GF-D8 (cell line): ENCODE measurements around the gene OMG.
"Not testable (repeated sequence)": the region's sequence is repeated elsewhere in the genome, so short reads cannot be mapped to it uniquely, and the experiment has no call there.

ENCODE experiments used
- DNase-seq: peaks from one replicate; lab custom pipeline; 2025; lab: John Stamatoyannopoulos, UW

OMG gene

DNA sequence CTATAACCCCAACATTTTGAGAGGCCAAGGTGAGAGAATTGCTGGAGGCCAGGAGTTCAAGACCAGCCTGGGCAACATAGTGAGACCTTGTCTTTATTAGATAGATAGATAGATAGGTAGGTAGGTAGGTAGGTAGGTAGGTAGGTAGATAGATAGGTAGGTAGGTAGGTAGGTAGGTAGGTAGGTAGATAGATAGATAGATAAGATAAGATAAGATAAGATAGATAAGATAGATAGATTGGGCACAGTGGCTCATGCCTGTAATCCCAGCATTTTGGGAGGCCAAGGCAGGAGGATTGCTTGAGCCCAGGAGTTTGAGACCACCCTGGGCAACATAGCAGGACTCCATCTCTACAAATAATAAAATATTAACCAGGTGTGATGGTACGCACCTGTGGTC, 34.1 kb downstream of the OMG start:
- not testable (repeated sequence) for DNase-seq

DNA sequence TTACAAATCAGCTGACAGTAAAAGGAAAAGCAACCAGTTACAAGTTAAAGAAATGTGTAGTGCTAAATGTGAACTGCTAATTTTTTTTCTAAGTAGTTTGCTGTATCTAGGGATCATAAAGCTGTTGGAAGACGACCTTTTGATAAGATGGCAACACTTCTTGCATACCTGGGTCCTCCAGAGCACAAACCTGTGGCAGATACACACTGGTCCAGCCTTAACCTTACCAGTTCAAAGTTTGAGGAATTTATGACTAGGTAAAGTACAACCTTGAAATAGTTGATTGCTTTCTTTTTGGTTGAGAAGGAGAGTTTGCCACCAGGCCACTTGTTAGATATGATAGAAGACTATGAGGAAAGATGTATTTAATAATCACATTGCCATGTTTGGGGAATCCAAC, 35.4 kb downstream of the OMG start:
- DNase-seq = no peak

DNA sequence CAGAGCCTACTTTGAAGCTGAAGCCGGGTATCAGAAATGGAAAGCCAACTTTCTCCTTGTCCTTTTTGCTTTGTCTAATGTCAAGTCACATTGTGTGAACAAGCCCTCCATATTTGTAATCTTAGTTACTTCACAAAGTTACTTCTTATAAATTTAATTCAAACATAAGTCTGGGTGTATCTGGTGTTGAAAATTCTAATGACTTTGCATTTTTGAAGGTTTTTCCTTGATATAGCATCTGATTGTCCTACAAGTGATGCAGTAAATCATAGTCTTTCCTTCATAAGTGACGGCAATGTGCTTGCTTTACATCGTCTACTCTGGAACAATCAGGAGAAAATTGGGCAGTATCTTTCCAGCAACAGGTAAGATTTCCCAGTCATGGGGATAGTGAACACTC, 36.9 kb downstream of the OMG start:
- DNase-seq = no peak

DNA sequence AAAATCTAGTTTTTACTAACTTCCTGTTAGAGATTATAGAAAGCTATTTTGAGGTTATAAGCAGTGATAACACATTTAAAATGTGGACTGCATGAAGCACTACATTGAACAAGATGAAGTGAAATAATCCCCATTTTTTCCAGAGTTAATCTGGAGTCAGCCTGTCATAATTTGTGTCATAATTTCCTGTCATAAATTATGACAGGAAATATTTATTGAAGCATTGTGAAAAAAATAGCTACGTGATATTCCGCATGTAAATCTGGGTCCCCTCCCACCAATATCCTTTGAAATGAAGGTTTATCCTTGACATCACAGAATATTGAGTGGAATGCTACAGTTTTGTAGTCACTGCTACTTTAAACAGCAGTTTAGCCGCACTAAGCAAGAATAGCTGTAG, 40.1 kb downstream of the OMG start:
- DNase-seq = no peak

DNA sequence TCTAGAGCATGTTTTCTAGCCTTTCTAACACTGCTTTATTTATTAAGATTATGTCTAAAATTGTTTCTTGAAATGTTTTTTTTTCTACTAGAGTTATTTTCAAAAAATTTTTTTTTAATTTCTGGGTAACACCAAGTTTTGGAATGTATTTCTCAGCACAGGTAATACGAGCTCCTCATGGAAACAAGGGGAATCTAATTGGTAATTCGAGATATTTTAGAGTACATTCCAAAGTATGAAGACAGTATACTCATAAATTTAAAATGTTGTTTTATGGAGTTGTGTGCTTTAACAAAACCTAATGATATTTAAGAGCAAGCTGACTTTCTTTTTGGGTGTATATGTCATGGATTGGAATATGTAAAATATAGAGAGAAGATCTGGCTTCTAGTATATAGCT, 42.4 kb downstream of the OMG start:
- DNase-seq = no peak

DNA sequence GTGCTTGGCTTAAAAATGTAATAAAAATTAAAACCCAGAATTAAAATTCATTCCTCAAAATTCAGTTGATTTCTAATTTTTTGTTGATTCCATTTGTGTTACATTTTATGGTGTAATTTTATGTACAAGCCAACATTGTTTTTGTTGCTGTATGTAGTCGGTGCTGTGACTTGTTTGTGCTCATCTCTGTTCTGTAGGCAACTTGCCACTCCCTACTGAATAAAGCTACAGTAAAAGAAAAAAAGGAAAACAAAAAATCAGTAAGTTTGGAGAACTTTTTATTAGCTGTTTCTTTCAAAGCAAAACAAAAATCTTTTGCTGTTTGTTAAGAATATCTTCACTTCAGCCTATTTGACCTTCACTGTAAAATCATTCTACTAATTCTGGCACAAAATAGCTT, 44.3 kb downstream of the OMG start:
- DNase-seq = no peak

DNA sequence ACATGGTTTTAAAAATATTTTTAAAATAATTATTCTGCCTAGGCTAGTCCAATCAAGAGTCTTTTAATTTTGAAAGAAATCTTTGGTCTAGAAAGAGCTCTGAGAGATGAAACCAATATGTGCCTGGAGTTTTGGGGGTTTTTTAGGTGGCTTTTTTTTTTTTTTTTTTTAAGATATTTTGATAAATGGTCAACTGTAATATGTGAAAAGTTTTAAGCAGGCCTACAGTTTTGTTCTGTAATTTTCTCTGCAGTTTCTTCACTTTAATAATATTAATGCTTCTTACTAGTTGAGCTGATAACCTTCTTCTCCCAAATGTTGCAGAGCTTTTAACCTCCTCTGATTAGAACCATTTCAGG, 45.1 kb downstream of the OMG start:
- DNase-seq = no peak

DNA sequence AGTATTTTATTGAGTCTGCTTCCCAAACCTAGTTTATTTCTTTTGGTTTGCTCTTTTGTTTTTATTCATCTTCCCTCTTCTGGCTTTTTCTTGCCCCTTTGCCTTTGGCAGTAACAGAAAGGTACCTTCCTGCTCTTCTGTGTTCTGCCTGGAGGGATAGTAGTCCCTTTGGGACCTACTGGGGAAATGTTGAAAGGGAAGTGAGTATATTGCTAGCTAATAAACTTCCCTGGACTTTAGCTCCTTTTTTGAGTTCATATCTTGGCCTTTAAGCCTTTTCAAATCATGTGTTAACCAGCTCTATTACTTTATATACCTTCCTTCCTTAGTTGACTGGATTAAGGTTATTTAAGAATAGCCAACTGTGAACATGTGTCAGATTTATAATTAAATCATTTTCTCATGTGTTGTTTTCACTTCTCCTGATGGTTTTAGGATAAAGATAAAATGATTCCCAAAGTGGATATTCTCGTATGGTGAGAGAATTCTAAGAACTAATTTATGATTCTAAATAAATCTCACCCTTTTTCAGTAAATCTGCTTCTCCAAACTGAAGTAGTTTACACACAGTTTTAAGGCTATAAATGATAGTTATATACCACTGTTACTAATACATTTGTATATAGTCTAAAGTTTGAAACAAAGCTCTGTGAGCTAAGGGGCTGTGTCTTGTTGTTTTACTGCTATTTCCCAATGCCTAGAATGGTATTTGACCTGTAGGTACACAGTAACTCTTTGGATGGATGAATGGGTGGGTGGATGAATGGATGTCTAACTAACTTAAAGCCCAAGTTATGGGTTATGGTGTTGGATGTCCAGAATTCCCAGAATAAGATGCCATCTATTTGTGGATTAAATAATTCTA, 45.7 kb downstream of the OMG start:
- DNase-seq = no peak

DNA sequence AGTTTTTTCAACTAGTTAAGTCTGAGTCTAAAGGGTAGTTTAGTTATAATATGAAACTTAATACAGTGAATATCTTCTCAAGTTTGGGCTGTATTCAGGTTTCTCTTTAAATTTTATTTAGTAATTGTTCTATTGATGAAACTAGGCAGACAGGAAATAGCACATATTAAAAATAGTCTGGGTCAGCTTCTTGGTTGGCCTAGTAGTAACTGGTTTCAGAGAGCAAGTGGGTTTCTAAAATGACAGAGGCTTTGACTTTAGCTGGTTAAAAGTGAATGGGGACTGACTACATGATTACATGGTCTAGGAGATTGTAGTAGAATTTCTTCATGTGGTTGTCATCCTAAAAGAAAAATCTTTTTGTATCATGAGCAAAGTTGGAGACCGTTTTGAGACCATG, 46.8 kb downstream of the OMG start:
- no peak for DNase-seq

DNA sequence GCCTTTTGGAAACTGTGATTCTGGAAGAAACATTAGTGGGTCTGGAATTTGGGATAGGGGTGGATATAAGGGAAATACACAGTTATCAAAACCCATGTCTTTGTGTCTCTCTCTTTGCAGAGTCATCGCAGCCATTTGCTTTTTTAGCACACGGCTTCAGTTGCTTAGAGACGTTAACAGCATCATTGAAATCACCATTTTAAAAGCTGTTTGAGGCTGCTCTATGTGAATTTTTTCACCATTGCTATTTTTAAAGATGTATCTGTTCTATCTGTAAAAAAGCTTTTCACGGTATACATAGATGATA, 47.3 kb downstream of the OMG start:
- DNase-seq = no peak

DNA sequence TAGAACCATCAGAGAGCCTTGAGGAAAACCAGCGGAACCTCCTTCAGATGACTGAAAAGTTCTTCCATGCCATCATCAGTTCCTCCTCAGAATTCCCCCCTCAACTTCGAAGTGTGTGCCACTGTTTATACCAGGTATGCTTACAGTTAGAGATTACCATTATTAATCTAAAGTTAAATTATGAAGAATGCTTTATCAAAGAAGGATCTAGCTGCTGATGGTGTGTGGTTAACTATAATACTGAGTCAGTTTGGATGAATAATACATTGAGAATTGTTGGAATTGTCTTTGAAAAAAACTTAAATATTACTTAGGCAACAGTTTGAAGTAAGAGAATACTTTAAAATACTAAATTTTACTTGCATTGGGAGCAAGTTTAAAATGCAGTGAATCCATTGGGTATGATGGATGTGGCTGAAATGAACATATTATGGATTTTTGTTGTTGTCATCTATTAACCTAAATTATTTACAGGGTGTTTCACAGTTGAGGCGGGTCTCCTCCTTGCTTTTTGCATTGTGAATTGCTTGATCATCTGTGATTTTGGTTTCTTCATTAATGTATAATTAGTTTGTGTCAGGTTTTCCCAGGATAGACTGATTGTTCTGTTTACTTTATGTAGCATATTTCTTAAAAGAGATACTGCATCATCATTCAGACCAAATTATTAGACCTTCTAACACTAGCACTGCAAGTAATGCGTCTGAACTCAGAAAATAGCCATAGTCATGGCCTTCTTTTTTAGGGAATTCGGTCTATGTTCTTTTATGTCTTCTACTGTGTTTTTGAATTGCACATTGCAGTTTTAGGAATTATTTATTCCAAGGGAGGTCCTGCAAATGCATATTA, 47.8 kb downstream of the OMG start:
- no peak for DNase-seq
